Sigmoid colon (tissue), 7 donors: ENCODE measurements around the gene TYMS. TPM values are rescaled to one million over a fixed set of nuclear protein-coding genes. Genes with fewer than 3 reads are reported as not detected.
A peak's percentile ranks its signal among the peaks of the same experiment; 100 is the strongest.

Source experiments
- DNase-seq: peaks from one replicate; pipeline ENCODE4 v3.0.0-alpha.2; 2019
- H3K27ac ChIP-seq, 4 donors: fragments of 200-600 bp; sonication (generic); one replicate each; pipeline ENCODE4 v1.5.1; 2016 to 2019; ENCODE audit warnings: mild to moderate bottlenecking in 1 of 4
- H3K27me3 ChIP-seq, 3 donors: fragments of 200-600 bp; sonication (generic); one replicate each; pipeline ENCODE4 v1.5.1; 2019; ENCODE audit warnings: mild to moderate bottlenecking in 1 of 3
- H3K36me3 ChIP-seq, 4 donors: fragments of 200-600 bp; sonication (generic); one replicate each; pipeline ENCODE4 v1.5.1; 2016 to 2019
- H3K4me1 ChIP-seq, 4 donors: fragments of 200-600 bp; sonication (generic); one replicate each; pipeline ENCODE4 v1.5.1; 2017 to 2019
- H3K4me3 ChIP-seq, 4 donors: fragments of 200-600 bp; sonication (generic); one replicate each; pipeline ENCODE4 v1.5.1; 2017 to 2019; ENCODE audit warnings: mild to moderate bottlenecking in 2 of 4, moderate library complexity in 1 of 4
- H3K9me3 ChIP-seq, 4 donors: fragments of 200-600 bp in 3 of 4; sonication (generic) in 3 of 4; one replicate each; pipeline versions ENCODE4 v1.5.1 to v1.6.1; 2013 to 2019
- EP300 ChIP-seq, 4 donors: sonication (generic); formaldehyde crosslinking; IDR thresholded peaks; one replicate each; pipeline ENCODE4 v1.6.1; 2017; ENCODE audit warnings: antibody characterized with exemption in 4 of 4
- POLR2A ChIP-seq, 2 donors: fragments of 450-650 bp; IDR thresholded peaks; one replicate each; pipeline ENCODE4 v1.6.1; 2016; ENCODE audit warnings: antibody characterized with exemption in 2 of 2, mild to moderate bottlenecking in 2 of 2, moderate library complexity in 2 of 2
- POLR2AphosphoS5 ChIP-seq, 4 donors: sonication (generic); formaldehyde crosslinking; IDR thresholded peaks; one replicate each; pipeline ENCODE4 v1.6.1; 2017; ENCODE audit warnings: antibody characterized with exemption in 4 of 4
- WGBS, 2 donors: extraction: QIAGEN DNeasy Blood & Tissue Kit; methylation state at CpG; one replicate each; pipeline ENCODE4 v1.1.7; 2013; 5-methylcytosine and 5-hydroxymethylcytosine counted together
- intact Hi-C: fragments of 100-400 bp; cut with DNase I; formaldehyde crosslinking; loops from one replicate; pipeline ENCODE4 v1.15.1; 2023
- polyA plus RNA-seq, 3 donors: library from polyadenylated mRNA; stranded (reverse); fragments of 200-250 nt; gene quantifications; one replicate each; pipeline ENCODE4 v1.2.3, GENCODE V29; 2013
- total RNA-seq, 4 donors: library from RNA; depleted of rRNA; stranded (reverse); fragments of >200 nt; gene quantifications; one replicate each; pipeline ENCODE4 v1.1.0, GENCODE V29; 2016
- TF ChIP-seq, protein P1 (sequence below), 4 experiments: fragments of 450-650 bp in 3 of 4; fragments of 200-600 bp in 1 of 4; IDR thresholded peaks; one replicate each; pipeline ENCODE4 v1.5.1; 2016 to 2019; ENCODE audit warnings: antibody characterized with exemption in 4 of 4, mild to moderate bottlenecking in 3 of 4, moderate library complexity in 2 of 4
- donor health status: healthy with polysubstance abuse.
- donor health status: Bipolar disorder and iron deficiency.
- donor health status: healthy.

The TYMS gene
- total and polyA plus RNA-seq, 7 donors = 0.55 to 62.0 (median 3.0) TPM

DNA sequence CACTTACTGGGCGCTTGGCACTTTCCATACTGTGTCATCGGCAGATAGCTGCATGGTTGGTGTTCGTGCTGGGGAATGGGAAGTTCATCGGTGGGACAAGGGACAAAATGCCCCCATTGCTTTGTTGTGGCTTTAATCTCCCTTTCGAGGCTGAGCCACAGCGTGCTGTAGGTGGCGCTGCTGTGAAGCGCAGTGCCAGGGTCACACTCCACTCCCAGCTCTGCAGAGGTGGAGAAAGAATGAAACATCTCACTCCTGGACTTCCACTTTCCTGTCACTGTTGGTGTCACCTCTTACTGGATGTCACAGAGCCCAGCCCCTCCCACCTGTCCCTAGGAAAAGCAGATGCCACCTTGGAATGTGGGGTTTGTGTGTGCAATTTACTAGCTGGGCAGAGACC lies 8.7 kb downstream of the TYMS start:
- Histone ChIP-seq H3K4me1 (no peaks in the 10 kb centered on the region), H3K9me3 (no peaks in the 10 kb centered on the region), H3K4me3 (no peak overlapping the region), H3K27me3 (no peaks in the 10 kb centered on the region), H3K27ac (no peak overlapping the region), H3K36me3 (no peaks in the 10 kb centered on the region)
- 89 to 98% methylated on average over 8 of the region's 8 CpGs for WGBS, 2 donors
- intact Hi-C loops = no loop called here
- no peak for DNase-seq
- TF ChIP-seq POLR2AphosphoS5 (IDR thresholded peaks at IDR 0.05) = peak in 1 of 4 donors; percentile 6
- TF ChIP-seq, protein P1, sequence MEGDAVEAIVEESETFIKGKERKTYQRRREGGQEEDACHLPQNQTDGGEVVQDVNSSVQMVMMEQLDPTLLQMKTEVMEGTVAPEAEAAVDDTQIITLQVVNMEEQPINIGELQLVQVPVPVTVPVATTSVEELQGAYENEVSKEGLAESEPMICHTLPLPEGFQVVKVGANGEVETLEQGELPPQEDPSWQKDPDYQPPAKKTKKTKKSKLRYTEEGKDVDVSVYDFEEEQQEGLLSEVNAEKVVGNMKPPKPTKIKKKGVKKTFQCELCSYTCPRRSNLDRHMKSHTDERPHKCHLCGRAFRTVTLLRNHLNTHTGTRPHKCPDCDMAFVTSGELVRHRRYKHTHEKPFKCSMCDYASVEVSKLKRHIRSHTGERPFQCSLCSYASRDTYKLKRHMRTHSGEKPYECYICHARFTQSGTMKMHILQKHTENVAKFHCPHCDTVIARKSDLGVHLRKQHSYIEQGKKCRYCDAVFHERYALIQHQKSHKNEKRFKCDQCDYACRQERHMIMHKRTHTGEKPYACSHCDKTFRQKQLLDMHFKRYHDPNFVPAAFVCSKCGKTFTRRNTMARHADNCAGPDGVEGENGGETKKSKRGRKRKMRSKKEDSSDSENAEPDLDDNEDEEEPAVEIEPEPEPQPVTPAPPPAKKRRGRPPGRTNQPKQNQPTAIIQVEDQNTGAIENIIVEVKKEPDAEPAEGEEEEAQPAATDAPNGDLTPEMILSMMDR (IDR thresholded peaks at IDR 0.05) = no peak

DNA sequence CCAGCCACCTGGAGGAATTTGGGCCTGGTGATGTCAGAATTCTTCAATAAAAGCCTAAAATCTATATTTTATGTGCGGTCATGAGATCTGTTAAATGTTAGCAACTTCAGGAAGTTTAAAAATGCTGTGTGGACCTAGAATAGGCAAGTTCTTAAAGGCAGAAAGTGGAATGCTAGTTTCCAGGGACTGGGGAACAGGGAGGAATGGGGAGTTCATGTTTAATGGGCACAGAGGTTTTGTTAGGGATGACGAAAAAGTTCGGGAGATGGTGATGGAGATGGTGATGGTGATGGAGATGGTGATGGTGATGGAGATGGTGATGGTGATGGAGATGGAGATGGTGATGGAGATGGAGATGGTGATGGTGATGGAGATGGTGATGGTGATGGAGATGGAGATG lies 9.2 kb downstream of the TYMS start:
- TF ChIP-seq POLR2AphosphoS5 (IDR thresholded peaks at IDR 0.05) = no peak
- TF ChIP-seq EP300 (IDR thresholded peaks at IDR 0.05) = no peak
- TF ChIP-seq, protein P1 (IDR thresholded peaks at IDR 0.05) = no peak
- TF ChIP-seq POLR2A (IDR thresholded peaks at IDR 0.05) = no peak
- Histone ChIP-seq H3K27ac (no peak overlapping the region), H3K27me3 (no peaks in the 10 kb centered on the region), H3K9me3 (no peaks in the 10 kb centered on the region), H3K4me3 (no peak overlapping the region), H3K4me1 (no peaks in the 10 kb centered on the region), H3K36me3 (no peaks in the 10 kb centered on the region)
- 96 to 97% methylated on average over 3 of the region's 3 CpGs for WGBS, 2 donors
- intact Hi-C loops = no loop called here
- DNase-seq = no peak

DNA sequence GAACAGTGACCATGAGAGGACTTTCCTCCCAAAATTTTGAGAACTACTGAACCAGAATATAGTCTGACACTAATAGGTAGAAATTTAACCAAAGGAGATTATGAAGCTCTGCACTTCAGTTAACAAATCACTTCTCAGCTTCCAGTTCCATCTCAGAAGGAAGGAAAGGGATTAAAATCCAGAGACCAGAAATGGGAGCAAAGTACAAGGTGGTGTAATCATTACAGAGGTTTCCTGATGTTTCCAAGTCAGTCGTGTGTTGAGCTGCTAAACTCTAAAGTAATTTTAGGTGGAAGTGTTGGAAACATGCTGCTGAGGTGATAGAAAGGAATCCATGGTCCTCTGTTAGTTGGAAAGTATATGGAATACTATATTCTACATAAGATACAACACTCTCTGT lies 10.8 kb downstream of the TYMS start:
- Histone ChIP-seq H3K4me3 (no peak overlapping the region), H3K27me3 (no peaks in the 10 kb centered on the region), H3K4me1 (peaks cover 0 to 11% (median 7%) of the 10 kb centered on the region in 4 donors), H3K36me3 (peaks cover 0 to 6% (median 0%) of the 10 kb centered on the region in 4 donors), H3K27ac (no peak overlapping the region), H3K9me3 (no peaks in the 10 kb centered on the region)
- no peak for DNase-seq
- intact Hi-C loops = no loop called here
- TF ChIP-seq, protein P1 (IDR thresholded peaks at IDR 0.05) = no peak
- TF ChIP-seq POLR2AphosphoS5 (IDR thresholded peaks at IDR 0.05) = no peak
- no peak for TF ChIP-seq POLR2A (IDR thresholded peaks at IDR 0.05)
- no peak for TF ChIP-seq EP300 (IDR thresholded peaks at IDR 0.05)
- WGBS, 2 donors = 27 to 64% methylated on average over 1 of the region's 1 CpG

- Histone ChIP-seq H3K27ac (no peak overlapping the region), H3K4me1 (peaks cover 0 to 16% (median 14%) of the 10 kb centered on the region in 4 donors), H3K36me3 (peaks cover 0 to 6% (median 0%) of the 10 kb centered on the region in 4 donors), H3K9me3 (no peaks in the 10 kb centered on the region), H3K27me3 (no peaks in the 10 kb centered on the region), H3K4me3 (no peak overlapping the region)
- DNase-seq = no peak
- 94 to 95% methylated on average over 8 of the region's 8 CpGs for WGBS, 2 donors
- TF ChIP-seq POLR2AphosphoS5 (IDR thresholded peaks at IDR 0.05) (no peak), POLR2A (IDR thresholded peaks at IDR 0.05) (no peak), EP300 (IDR thresholded peaks at IDR 0.05) (no peak)
- TF ChIP-seq, protein P1 (IDR thresholded peaks at IDR 0.05) = no peak
- intact Hi-C loops = no loop called here
Measured at GRCh38 chr18:669077-669476, 11.6 kb downstream of the TYMS start.

- 94% methylated on average over 11 of the region's 11 CpGs for WGBS, 2 donors
- Histone ChIP-seq H3K27me3 (no peaks in the 10 kb centered on the region), H3K27ac (no peak overlapping the region), H3K4me3 (no peak overlapping the region), H3K4me1 (peaks cover 0 to 28% (median 23%) of the 10 kb centered on the region in 4 donors), H3K36me3 (peaks cover 0 to 10% (median 0%) of the 10 kb centered on the region in 4 donors), H3K9me3 (no peaks in the 10 kb centered on the region)
- no peak for DNase-seq
- no peak for TF ChIP-seq POLR2A (IDR thresholded peaks at IDR 0.05)
- intact Hi-C loops = no loop called here
Measured at GRCh38 chr18:670522-670921, 13.1 kb downstream of the TYMS start.
